Measurements from ENCODE around the gene CBLN2.

DNA sequence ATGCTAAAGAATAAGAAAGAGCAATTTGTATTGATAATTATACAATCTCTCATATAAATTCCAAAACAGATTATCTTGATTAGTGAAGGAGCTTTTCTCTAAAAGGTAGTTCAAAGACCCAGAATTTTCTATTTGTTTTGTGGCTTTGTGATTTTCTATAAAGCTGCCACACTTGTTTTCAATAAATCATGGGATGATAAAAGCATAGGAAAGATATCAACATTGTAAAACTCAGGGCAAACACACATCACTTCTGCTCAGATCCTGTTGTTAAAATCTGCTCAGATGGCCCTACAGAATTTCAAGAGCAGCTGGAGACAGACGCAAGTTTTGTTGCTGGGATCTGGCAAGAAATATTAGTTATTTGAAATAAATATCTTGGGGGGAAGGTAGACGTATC is 28.8 kb upstream of the CBLN2 start:
- TF ChIP-seq, protein P1, sequence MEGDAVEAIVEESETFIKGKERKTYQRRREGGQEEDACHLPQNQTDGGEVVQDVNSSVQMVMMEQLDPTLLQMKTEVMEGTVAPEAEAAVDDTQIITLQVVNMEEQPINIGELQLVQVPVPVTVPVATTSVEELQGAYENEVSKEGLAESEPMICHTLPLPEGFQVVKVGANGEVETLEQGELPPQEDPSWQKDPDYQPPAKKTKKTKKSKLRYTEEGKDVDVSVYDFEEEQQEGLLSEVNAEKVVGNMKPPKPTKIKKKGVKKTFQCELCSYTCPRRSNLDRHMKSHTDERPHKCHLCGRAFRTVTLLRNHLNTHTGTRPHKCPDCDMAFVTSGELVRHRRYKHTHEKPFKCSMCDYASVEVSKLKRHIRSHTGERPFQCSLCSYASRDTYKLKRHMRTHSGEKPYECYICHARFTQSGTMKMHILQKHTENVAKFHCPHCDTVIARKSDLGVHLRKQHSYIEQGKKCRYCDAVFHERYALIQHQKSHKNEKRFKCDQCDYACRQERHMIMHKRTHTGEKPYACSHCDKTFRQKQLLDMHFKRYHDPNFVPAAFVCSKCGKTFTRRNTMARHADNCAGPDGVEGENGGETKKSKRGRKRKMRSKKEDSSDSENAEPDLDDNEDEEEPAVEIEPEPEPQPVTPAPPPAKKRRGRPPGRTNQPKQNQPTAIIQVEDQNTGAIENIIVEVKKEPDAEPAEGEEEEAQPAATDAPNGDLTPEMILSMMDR (conservative IDR thresholded peaks at IDR 0.05; ENCODE audit: low read depth, low read length) = no peak
- TF ChIP-seq EZH2phosphoT487 (IDR thresholded peaks at IDR 0.05; ENCODE audit: borderline replicate concordance, low read length) = no peak
